RWPE2 (cell line): ENCODE results near the gene SPATA31C1.

Experiments
- ATAC-seq: fragments of 200-7000 bp; cut with Tn5 transposase; 3 replicates; pipeline ENCODE4 v1.9.1; 2021; ENCODE audit warnings: low read depth
- DNase-seq: peaks from one replicate; pipeline ENCODE4 v3.0.0-alpha.2; 2020; ENCODE audit warnings: low spot score
- H3K27ac ChIP-seq: fragments of 450-650 bp; 2 replicates; pipeline ENCODE4 v1.5.1; 2017; ENCODE audit warnings: mild to moderate bottlenecking; ENCODE audit not compliant: poor library complexity, severe bottlenecking
- H3K27me3 ChIP-seq: fragments of 250-450 bp; sonication (Bioruptor Pico); 2 replicates; pipeline ENCODE4 v1.5.1; 2021; ENCODE audit warnings: mild to moderate bottlenecking, moderate library complexity; ENCODE audit not compliant: insufficient read depth, poor library complexity, severe bottlenecking
- H3K36me3 ChIP-seq: fragments of 250-450 bp; sonication (Bioruptor Pico); 2 replicates; pipeline ENCODE4 v1.5.1; 2020; ENCODE audit warnings: low read depth, mild to moderate bottlenecking, moderate library complexity
- H3K4me1 ChIP-seq: fragments of 250-450 bp; sonication (Bioruptor Pico); 2 replicates; pipeline ENCODE4 v1.5.1; 2021; ENCODE audit warnings: mild to moderate bottlenecking, moderate library complexity; ENCODE audit not compliant: insufficient read depth, poor library complexity, severe bottlenecking
- H3K4me3 ChIP-seq: fragments of 250-450 bp; sonication (Bioruptor Pico); 2 replicates; pipeline ENCODE4 v1.5.1; 2021; ENCODE audit warnings: mild to moderate bottlenecking, moderate library complexity; ENCODE audit not compliant: severe bottlenecking
- H3K9me3 ChIP-seq: fragments of 250-450 bp; sonication (Bioruptor Pico); 2 replicates; pipeline ENCODE4 v1.5.1; 2021; ENCODE audit warnings: mild to moderate bottlenecking, moderate library complexity; ENCODE audit not compliant: severe bottlenecking
- CTCF ChIP-seq: fragments of 450-650 bp; IDR thresholded peaks from one replicate; pipeline ENCODE4 v1.5.1; 2017; ENCODE audit warnings: mild to moderate bottlenecking, moderate library complexity; ENCODE audit not compliant: poor library complexity, severe bottlenecking

SPATA31C1 gene

GRCh38 chr9:87886210-87886932 lies 31.4 kb upstream of the SPATA31C1 start:
- H3K27ac ChIP-seq: no peak overlapping the region
- DNase-seq: no peak
- no peaks in the 10 kb centered on the region for H3K36me3 ChIP-seq
- H3K4me1 ChIP-seq: no peaks in the 10 kb centered on the region
- H3K27me3 ChIP-seq: no peaks in the 10 kb centered on the region
- TF ChIP-seq CTCF: no peak
- no peaks in the 10 kb centered on the region for H3K9me3 ChIP-seq
- no peak overlapping the region for H3K4me3 ChIP-seq
- ATAC-seq: no peak

- no peaks in the 10 kb centered on the region for H3K36me3 ChIP-seq
- H3K27me3 ChIP-seq: no peaks in the 10 kb centered on the region
- H3K9me3 ChIP-seq: no peaks in the 10 kb centered on the region
- no peak overlapping the region for H3K4me3 ChIP-seq
- no peak for DNase-seq
- TF ChIP-seq CTCF: no peak
- no peak overlapping the region for H3K27ac ChIP-seq
- no peak for ATAC-seq
- no peaks in the 10 kb centered on the region for H3K4me1 ChIP-seq
These were observed 30.7 kb upstream of the SPATA31C1 start for GRCh38 chr9:87886933-87887505.

- ATAC-seq (no peak), DNase-seq (no peak)
- Histone ChIP-seq H3K36me3 (no peaks in the 10 kb centered on the region), H3K4me3 (no peak overlapping the region), H3K27me3 (no peaks in the 10 kb centered on the region), H3K4me1 (no peaks in the 10 kb centered on the region), H3K27ac (no peak overlapping the region), H3K9me3 (no peaks in the 10 kb centered on the region)
- TF ChIP-seq CTCF: no peak
These were observed 29.9 kb upstream of the SPATA31C1 start for GRCh38 chr9:87887661-87888480.

GRCh38 chr9:87888501-87888900 lies 29.3 kb upstream of the SPATA31C1 start:
- H3K27me3 ChIP-seq: no peaks in the 10 kb centered on the region
- H3K4me3 ChIP-seq: no peak overlapping the region
- DNase-seq (no peak), ATAC-seq (no peak)
- H3K4me1 ChIP-seq: no peaks in the 10 kb centered on the region
- no peak for TF ChIP-seq CTCF
- no peak overlapping the region for H3K27ac ChIP-seq
- no peaks in the 10 kb centered on the region for H3K36me3 ChIP-seq
- H3K9me3 ChIP-seq: no peaks in the 10 kb centered on the region
